ENCODE data around the gene PTCD1. TPM values are rescaled to one million over a fixed set of nuclear protein-coding genes. Genes with fewer than 3 reads are reported as not detected.

Gene PTCD1
- total RNA-seq, 6 donors from 2014 or later = 6.3 to 13.4 (median 7.6) TPM

- Histone ChIP-seq H3K4me1 (peaks cover 29 to 40% (median 36%) of the 10 kb centered on the region in 4 donors), H3K9me3 (no peaks in the 10 kb centered on the region), H3K36me3 (peaks cover 11 to 49% (median 43%) of the 10 kb centered on the region in 4 donors), H3K27ac (peak within 1 kb of the TSS; percentile 98 to 99 (median 99)), H3K27me3 (no peaks in the 10 kb centered on the region), H3K4me3 (peak within 1 kb of the TSS; percentile 84 to 98 (median 92))
- peak; percentile 96 to 98 for DNase-seq
- WGBS, 2 donors = 0 to 1% methylated on average over 7 to 25 of the region's 72 CpGs
- no peak for TF ChIP-seq EP300 (IDR thresholded peaks at IDR 0.05)
- peak; percentile 13 to 85 (median 84) for TF ChIP-seq POLR2A (IDR thresholded peaks at IDR 0.05)
- TF ChIP-seq POLR2AphosphoS5 (IDR thresholded peaks at IDR 0.05) = peak; percentile 93 to 95
- peak in 5 of 6 experiments; percentile 20 to 70 (median 67) for TF ChIP-seq CTCF (IDR thresholded peaks at IDR 0.05)
- ATAC-seq (ENCODE audit: low FRiP score in 2 of 2) = peak; percentile 97
Measured at GRCh38 chr7:99408379-99409191, 30.0 kb downstream of the PTCD1 start, which contains the start of the genes BUD31 and PDAP1. Gene BUD31, plus strand, starts transcription at chr7:99408969. Its CDS starts 2,124 bp downstream, at chr7:99411093. Gene PDAP1, minus strand, starts transcription at chr7:99408597. Its CDS starts 49 bp downstream, at chr7:99408548.

GRCh38 chr7:99407872-99408378 lies 30.7 kb downstream of the PTCD1 start:
- H3K36me3 ChIP-seq = peaks cover 13 to 49% (median 43%) of the 10 kb centered on the region in 4 donors
- TF ChIP-seq POLR2AphosphoS5 (IDR thresholded peaks at IDR 0.05) (no peak), EP300 (IDR thresholded peaks at IDR 0.05) (no peak), CTCF (IDR thresholded peaks at IDR 0.05) (no peak), POLR2A (IDR thresholded peaks at IDR 0.05) (no peak)
- peak overlapping the region; percentile 84 to 98 (median 92) for H3K4me3 ChIP-seq
- no peaks in the 10 kb centered on the region for H3K27me3 ChIP-seq
- ATAC-seq (ENCODE audit: low FRiP score in 2 of 2) = peak; percentile 52 to 81
- no peaks in the 10 kb centered on the region for H3K9me3 ChIP-seq
- peaks cover 29 to 40% (median 36%) of the 10 kb centered on the region in 4 donors for H3K4me1 ChIP-seq
- 0% methylated on average over 3 to 25 of the region's 28 CpGs for WGBS, 2 donors
- DNase-seq = peak; percentile 32 to 86
- peak overlapping the region; percentile 98 to 99 (median 99) for H3K27ac ChIP-seq

- H3K4me3 ChIP-seq = peak overlapping the region in 1 of 4 donors; percentile 84
- 60 to 67% methylated on average over 1 of the region's 1 CpG for WGBS, 2 donors
Measured at GRCh38 chr7:99406557-99406956, 32.0 kb downstream of the PTCD1 start.

GRCh38 chr7:99404977-99405320 lies 33.6 kb downstream of the PTCD1 start:
- ATAC-seq (ENCODE audit: low FRiP score in 2 of 2) = no peak
- H3K4me1 ChIP-seq = peaks cover 24 to 38% (median 35%) of the 10 kb centered on the region in 4 donors
- no peak overlapping the region for H3K4me3 ChIP-seq
- WGBS, 2 donors = 91 to 92% methylated on average over 7 to 10 of the region's 10 CpGs
- no peak overlapping the region for H3K27ac ChIP-seq
- no peaks in the 10 kb centered on the region for H3K9me3 ChIP-seq
- no peak for DNase-seq
- H3K27me3 ChIP-seq = no peaks in the 10 kb centered on the region
- H3K36me3 ChIP-seq = peaks cover 7 to 52% (median 45%) of the 10 kb centered on the region in 4 donors
- TF ChIP-seq CTCF (IDR thresholded peaks at IDR 0.05) (no peak), EP300 (IDR thresholded peaks at IDR 0.05) (no peak), POLR2A (IDR thresholded peaks at IDR 0.05) (no peak), POLR2AphosphoS5 (IDR thresholded peaks at IDR 0.05) (no peak)

More at GRCh38 chr7:99406557-99406956, 32.0 kb downstream of the PTCD1 start:
- no peaks in the 10 kb centered on the region for H3K9me3 ChIP-seq
- peak overlapping the region in 1 of 4 donors; percentile 99 for H3K27ac ChIP-seq
- TF ChIP-seq EP300 (IDR thresholded peaks at IDR 0.05) = no peak
- TF ChIP-seq POLR2A (IDR thresholded peaks at IDR 0.05) = no peak
- TF ChIP-seq POLR2AphosphoS5 (IDR thresholded peaks at IDR 0.05) = no peak
- no peak for TF ChIP-seq CTCF (IDR thresholded peaks at IDR 0.05)
- H3K4me1 ChIP-seq = peaks cover 29 to 40% (median 36%) of the 10 kb centered on the region in 4 donors
- no peak for ATAC-seq (ENCODE audit: low FRiP score in 2 of 2)
- H3K27me3 ChIP-seq = no peaks in the 10 kb centered on the region
- H3K36me3 ChIP-seq = peaks cover 4 to 49% (median 41%) of the 10 kb centered on the region in 4 donors
- DNase-seq = no peak

Measured in upper lobe of left lung (tissue), 6 donors.